HepG2 (cell line): ENCODE results near the gene TRIM23. TPM values are rescaled to one million over a fixed set of nuclear protein-coding genes. Genes with fewer than 3 reads are reported as not detected.

Experiments
- AHR ChIP-seq: IDR thresholded peaks from 2 replicates; pipeline ENCODE4 v1.6.1; 2018; ENCODE audit warnings: missing genetic modification reagents, missing compliant biosample characterization
- BRCA1 ChIP-seq: sonication (generic); formaldehyde crosslinking; IDR thresholded peaks from 2 replicates; pipeline ENCODE4 v1.4.0; 2020; ENCODE audit warnings: missing genetic modification reagents
- HNF4A ChIP-seq: sonication (generic); formaldehyde crosslinking; IDR thresholded peaks from 2 replicates; pipeline ENCODE4 v1.4.0; 2020; ENCODE audit warnings: missing genetic modification reagents
- JUN ChIP-seq: sonication (generic); formaldehyde crosslinking; IDR thresholded peaks from 2 replicates; pipeline ENCODE4 v1.4.0; 2020; ENCODE audit warnings: mild to moderate bottlenecking, missing genetic modification reagents
- PHF8 ChIP-seq: sonication (generic); formaldehyde crosslinking; IDR thresholded peaks from 2 replicates; pipeline ENCODE4 v1.5.0; 2020; ENCODE audit warnings: missing genetic modification reagents
- PITX1 ChIP-seq: sonication (generic); formaldehyde crosslinking; IDR thresholded peaks from 2 replicates; pipeline ENCODE4 v1.5.1; 2020; ENCODE audit warnings: mild to moderate bottlenecking, missing genetic modification reagents
- TOE1 ChIP-seq: sonication (generic); formaldehyde crosslinking; IDR thresholded peaks from 2 replicates; pipeline ENCODE4 v1.4.0; 2020; ENCODE audit warnings: mild to moderate bottlenecking, missing genetic modification reagents
- ZNF446 ChIP-seq: sonication (generic); formaldehyde crosslinking; IDR thresholded peaks from 2 replicates; pipeline ENCODE4 v1.5.0; 2020; ENCODE audit warnings: mild to moderate bottlenecking, missing genetic modification reagents
- ZNF788 ChIP-seq: sonication (generic); formaldehyde crosslinking; IDR thresholded peaks from 2 replicates; pipeline ENCODE4 v1.5.0; 2020; ENCODE audit warnings: mild to moderate bottlenecking, missing genetic modification reagents, borderline replicate concordance
- polyA plus RNA-seq, 8 experiments: library from polyadenylated mRNA; depleted of rRNA in 3 of 8; stranded (reverse) in 7 of 8; unstranded in 1 of 8; fragments of >200 nt; fragmentation: Illumina TruSeq in 4 of 8; extraction: Trizol in 4 of 8; gene quantifications; 2 replicates each; pipeline versions ENCODE4 v1.2.1 to v1.2.3, GENCODE V29; 2011 to 2016; ENCODE audit warnings: low read depth in 4 of 8, missing spikeins in 1 of 8, mixed read lengths in 1 of 8; ENCODE audit not compliant: insufficient read depth in 1 of 8
- total RNA-seq, 5 experiments: library from RNA; depleted of rRNA; stranded (reverse); fragments of >200 nt; fragmentation: Illumina TruSeq; extraction: Trizol; gene quantifications; 2 replicates each; pipeline ENCODE4 v1.2.3, GENCODE V29; 2016; ENCODE audit warnings: low read depth in 1 of 5
- TF ChIP-seq, protein P1 (sequence below): sonication (generic); formaldehyde crosslinking; IDR thresholded peaks from 2 replicates; pipeline ENCODE4 v1.8.0; 2022; ENCODE audit warnings: mild to moderate bottlenecking, missing genetic modification reagents; ENCODE audit not compliant: insufficient replicate concordance
- TF ChIP-seq, protein P2 (sequence below): sonication (generic); formaldehyde crosslinking; IDR thresholded peaks from 2 replicates; pipeline ENCODE4 v1.5.1; 2020; ENCODE audit warnings: mild to moderate bottlenecking, missing genetic modification reagents, moderate library complexity
- TF ChIP-seq, protein P3 (sequence below): sonication (generic); formaldehyde crosslinking; IDR thresholded peaks from 2 replicates; pipeline ENCODE4 v1.9.0; 2021; ENCODE audit warnings: missing genetic modification reagents, mild to moderate bottlenecking, borderline replicate concordance

Gene TRIM23
- total and polyA plus RNA-seq, 2 of the 13 experiments (the other 11 are each of a cell fraction or from before 2014, with no cell fraction given), result 4.6 to 11.4 TPM

DNA sequence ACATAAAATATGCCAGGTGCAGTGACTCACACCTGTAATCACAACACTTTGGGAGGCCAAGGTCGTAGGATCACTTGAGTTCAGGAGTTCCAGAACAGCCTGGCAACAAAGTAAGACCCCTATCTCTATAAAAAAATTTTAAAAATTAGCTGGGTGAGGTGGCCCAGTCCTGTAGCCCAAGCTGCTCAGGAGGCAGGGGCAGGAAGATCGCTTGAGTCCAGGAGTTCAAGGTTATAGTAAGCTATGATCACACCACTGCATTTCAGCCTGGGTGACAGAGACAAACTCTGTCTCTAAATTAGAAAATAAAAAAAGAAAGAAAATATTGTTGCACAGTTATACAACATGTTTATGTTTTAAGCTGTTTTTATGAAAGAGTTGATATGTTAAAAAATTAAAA lies 68.0 kb downstream of the TRIM23 start (continued):
- TF ChIP-seq JUN (CRISPR knock-in tag) (no peak), AHR (CRISPR knock-in tag) (no peak), BRCA1 (CRISPR knock-in tag) (no peak), PHF8 (CRISPR knock-in tag) (no peak), HNF4A (CRISPR knock-in tag) (peak; percentile 71), PITX1 (CRISPR knock-in tag) (no peak), ZNF788 (no peak), TOE1 (CRISPR knock-in tag) (no peak), ZNF446 (no peak)
- TF ChIP-seq, protein P1, sequence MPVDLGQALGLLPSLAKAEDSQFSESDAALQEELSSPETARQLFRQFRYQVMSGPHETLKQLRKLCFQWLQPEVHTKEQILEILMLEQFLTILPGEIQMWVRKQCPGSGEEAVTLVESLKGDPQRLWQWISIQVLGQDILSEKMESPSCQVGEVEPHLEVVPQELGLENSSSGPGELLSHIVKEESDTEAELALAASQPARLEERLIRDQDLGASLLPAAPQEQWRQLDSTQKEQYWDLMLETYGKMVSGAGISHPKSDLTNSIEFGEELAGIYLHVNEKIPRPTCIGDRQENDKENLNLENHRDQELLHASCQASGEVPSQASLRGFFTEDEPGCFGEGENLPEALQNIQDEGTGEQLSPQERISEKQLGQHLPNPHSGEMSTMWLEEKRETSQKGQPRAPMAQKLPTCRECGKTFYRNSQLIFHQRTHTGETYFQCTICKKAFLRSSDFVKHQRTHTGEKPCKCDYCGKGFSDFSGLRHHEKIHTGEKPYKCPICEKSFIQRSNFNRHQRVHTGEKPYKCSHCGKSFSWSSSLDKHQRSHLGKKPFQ, result no peak
- TF ChIP-seq, protein P2, sequence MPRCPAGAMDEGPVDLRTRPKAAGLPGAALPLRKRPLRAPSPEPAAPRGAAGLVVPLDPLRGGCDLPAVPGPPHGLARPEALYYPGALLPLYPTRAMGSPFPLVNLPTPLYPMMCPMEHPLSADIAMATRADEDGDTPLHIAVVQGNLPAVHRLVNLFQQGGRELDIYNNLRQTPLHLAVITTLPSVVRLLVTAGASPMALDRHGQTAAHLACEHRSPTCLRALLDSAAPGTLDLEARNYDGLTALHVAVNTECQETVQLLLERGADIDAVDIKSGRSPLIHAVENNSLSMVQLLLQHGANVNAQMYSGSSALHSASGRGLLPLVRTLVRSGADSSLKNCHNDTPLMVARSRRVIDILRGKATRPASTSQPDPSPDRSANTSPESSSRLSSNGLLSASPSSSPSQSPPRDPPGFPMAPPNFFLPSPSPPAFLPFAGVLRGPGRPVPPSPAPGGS (CRISPR knock-in tag), result no peak
- TF ChIP-seq, protein P3, sequence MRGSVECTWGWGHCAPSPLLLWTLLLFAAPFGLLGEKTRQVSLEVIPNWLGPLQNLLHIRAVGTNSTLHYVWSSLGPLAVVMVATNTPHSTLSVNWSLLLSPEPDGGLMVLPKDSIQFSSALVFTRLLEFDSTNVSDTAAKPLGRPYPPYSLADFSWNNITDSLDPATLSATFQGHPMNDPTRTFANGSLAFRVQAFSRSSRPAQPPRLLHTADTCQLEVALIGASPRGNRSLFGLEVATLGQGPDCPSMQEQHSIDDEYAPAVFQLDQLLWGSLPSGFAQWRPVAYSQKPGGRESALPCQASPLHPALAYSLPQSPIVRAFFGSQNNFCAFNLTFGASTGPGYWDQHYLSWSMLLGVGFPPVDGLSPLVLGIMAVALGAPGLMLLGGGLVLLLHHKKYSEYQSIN (CRISPR knock-in tag), result no peak
